HG03039 (cell line): ENCODE measurements around the gene MRNIP.

Experiments used
- ATAC-seq: cut with Tn5 transposase; IDR thresholded peaks from one replicate; pipeline ENCODE4 v1.9.1; 2021; ENCODE audit warnings: mild to moderate bottlenecking, moderate library complexity; ENCODE audit not compliant: unreplicated experiment

Gene MRNIP

GRCh38 chr5:179805529-179806249 lies 52.9 kb downstream of the MRNIP start:
- peak; percentile 14 for ATAC-seq

- no peak for ATAC-seq
Observed at GRCh38 chr5:179805070-179805528, 53.5 kb downstream of the MRNIP start.

DNA sequence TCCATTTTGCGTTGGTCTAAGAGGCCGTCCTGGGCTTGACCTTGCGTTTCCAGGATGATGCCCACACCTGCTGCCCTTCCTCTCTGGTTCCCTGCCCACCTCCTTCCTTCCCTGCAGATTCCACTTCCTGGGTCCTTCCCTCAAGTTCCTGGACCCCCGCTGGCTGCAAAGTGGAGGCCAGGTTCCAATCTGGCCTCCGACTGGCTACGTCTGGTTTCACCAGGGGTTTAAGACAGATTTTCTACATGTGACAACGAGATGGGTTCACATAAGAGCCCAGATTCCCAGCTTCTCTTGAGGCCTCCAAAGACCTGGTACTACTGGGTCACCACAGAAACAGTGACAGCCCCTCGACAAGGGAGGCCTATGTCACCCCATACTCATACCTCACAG lies 54.1 kb downstream of the MRNIP start:
- ATAC-seq, result no peak

DNA sequence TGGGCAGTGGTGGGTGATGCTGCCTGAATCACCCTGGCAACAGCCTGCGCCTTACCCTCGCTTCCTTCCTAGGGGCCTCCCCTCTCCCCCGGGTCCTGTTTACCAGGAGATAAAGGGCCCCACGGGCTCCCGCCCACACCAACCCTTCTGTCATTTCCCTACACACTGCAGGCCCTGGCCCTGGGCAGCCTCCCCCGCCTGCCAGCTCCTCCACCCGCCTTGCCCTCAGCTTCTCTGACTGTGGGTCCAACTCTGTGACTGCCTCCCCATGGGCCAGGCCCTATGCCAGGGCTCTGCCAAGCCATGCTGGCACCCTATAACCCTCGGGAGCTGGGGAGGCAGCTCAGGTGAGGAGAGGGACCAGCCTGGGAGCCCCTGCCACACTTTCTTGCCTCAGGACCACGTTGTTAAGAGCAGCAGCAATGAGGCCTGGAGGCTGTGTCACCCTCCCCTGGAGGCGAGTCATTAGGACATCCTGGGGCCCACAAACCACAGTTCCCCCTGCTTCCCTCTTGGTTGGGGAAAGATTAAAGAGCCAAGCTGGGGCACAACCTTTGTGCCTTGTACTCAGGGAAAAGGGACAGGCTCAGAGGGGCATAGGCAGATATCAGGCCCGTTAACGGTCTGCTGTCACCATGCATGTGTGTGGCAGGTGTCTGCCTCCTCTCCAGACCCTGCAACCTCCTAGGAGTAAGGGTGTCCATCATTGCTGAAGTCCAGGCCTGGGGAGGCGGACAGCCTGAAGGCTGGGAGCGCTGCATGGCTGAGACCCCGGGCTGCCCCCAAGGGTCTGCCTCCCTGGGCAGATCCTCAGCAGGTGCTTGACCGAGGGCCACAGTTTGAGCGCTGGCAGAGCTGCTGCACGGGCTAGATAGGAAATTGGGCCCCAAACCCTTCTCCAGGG lies 54.7 kb downstream of the MRNIP start:
- ATAC-seq, result no peak

GRCh38 chr5:179802950-179803562 lies 55.6 kb downstream of the MRNIP start:
- no peak for ATAC-seq

- ATAC-seq, result no peak
Observed at GRCh38 chr5:179802207-179802883, 56.3 kb downstream of the MRNIP start.

DNA sequence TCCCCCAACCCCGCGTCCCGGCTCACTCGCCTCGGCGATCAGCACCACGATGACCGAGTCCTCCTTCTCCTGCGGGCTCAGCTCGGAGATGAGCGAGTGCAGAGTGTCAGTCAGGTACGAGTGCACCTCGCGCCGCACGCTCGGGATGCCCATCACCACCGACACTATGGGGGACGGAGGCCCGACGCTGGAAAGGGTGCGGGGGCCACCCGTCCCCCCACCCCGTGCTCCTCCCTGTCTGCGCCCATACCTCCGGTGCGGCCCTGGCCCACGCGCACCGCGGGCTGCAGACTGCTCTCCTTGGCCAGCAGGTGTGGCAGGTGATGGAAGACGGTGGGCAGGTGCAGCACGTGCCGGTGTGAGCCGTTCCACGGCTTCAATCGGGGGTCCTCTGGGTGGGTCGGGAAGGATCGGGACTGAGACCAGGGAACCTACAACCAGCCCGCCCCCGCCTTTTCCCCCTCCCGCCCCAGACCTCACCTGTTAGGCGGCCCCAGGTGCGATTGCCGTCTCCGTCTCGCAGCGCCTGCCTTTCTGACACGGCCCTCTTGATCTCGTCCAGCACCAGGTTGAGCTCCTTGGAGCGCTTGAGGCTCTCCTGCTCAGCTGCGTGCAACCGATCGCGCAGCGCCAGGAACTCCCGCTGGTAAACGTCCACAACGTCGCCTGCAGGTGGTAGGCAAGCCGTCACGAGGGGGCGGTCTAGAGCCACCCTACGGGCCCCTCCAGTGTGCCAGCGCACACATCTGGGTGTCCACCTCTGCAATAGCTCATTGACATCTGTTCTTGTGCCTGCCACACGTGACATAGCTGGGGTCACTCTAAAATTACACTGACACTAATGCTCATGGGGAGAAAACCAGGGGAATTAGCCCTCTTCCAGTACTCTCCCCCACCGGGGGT lies 57.1 kb downstream of the MRNIP start:
- no peak for ATAC-seq

- ATAC-seq, result no peak
Observed at GRCh38 chr5:179800696-179801201, 57.9 kb downstream of the MRNIP start.

DNA sequence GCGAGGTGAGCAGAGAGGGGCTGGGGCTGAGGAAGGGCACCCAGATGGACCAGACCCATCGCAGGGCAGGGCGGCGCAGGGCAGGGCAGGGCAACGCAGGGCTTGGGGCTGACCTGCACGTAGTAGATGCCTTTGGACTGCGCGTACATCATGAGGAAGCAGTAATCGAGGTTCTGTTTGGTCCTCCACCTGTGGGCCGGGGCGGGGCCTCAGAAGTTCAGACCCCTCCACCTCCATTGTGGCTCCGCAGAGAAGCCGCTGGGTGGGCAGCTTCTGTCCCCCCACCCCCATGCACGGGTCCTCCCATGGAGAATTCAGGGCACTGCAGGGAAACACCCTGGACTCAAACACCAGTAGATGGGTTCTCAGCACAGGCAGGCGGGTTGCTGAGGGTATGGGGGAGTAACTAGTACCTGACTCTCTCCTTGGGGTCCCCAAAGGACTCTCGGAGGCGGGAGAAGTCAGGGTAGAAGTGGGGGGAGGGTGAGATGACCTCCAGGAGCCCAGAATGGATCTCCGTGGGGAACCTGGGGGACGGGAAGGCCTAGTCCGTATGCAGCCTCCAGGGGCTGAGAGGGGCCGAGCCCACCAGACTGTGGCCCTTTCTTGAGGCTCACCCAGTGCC lies 58.4 kb downstream of the MRNIP start:
- no peak for ATAC-seq

DNA sequence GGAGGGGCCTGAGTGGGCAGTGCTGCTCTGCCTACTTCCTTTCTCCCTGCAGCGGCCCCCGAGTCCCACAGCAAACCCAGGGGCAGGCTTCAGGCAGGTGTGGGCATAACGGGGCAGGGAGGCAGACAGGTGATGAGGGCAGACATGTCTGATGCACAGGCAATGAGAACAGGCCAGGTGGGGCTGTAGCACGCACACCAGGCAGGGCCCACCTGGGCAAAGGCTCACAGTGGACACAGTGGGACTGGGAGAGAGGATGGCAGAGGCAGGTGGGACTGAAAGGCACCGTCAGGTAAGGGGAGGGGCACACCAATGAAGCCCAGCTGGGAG lies 59.0 kb downstream of the MRNIP start:
- no peak for ATAC-seq

GRCh38 chr5:179798771-179799643 lies 59.6 kb downstream of the MRNIP start:
- ATAC-seq, result no peak

DNA sequence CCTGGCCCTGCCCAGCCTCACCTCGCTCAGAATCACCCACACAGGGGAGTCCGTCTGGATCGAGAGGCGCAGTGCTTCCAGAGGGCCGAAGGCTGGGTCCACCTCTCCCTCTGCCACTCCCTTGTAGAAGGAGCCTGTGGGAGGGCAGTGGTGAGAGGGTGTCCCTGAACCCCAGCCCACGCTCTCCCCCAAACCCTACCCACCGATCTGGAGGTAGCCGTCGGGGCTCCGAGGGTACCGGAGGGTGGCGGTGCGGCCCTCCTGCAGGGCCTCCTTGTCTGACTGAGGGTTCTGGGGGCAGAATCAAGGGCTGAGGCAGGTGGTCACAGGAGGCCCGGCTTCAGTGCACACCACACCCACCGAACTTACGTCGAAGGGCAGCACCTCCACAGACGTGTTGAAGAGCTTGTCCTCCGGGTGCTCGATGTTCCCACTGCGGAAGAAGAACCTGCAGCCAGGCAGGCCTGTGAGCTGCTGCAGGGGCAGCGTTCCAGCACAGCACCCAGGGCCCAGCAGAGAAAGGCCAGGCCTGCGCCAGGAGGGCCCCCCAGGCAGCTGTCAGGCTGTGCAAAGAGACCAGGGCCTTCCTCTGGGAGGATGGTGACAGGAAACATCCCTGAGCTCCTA lies 60.4 kb downstream of the MRNIP start:
- no peak for ATAC-seq

DNA sequence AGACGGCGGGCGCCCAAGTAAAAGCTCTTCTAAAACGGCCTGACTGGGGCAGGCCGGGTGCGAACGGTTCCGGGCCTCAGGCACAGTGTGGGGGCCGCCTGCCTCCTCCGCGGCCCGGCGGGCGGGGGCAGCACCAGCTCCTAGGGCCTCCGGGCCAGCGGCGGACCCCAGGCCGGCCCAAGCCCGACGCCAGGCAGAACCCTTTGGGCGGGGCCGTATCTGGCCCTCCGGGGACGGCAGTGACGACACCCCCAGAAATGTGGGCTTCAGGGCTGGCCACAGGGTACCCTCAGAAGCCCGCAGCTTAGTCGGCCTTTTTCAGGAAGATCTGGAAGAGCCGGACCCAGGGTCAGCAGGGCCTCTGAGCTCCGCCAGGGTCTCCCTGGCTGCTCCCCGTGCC lies 60.9 kb downstream of the MRNIP start:
- no peak for ATAC-seq

DNA sequence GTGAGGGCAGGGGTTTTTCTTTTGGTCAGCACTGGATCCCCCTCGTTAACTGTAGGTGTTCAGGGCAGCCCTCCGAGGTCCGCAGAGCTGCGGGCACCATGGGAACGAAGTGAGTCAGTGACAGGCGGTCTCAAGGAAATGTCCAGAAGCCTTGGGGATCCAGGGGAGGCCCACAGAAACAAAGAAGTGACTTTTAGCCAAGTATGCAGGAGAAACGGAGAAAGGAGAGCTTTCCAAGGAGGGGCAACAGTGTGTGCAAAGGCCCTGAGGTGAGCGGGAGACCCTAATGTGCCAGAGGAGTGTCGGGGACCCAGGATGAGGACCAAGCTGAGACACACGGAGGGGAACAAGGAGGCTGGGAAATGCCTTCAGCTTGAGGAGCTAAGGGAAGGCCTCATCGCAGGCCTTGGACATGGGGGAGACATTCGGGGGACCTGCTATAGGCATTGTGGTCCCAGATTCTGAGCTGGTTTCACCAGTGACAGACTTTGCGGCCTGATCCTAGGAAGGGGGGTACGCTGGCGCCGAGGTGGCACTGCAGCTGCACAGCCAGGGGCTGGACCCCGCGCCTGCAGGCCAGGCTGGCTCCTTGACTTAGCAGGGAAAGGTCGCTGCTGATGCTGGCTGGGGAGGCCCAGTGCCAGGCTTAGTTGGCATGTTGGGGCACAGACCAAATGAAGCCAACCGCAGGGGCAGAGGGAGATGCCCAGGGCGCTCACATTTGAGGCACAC lies 61.6 kb downstream of the MRNIP start:
- ATAC-seq, result no peak

- peak; percentile 64 for ATAC-seq
Observed at GRCh38 chr5:179795863-179796833, 62.5 kb downstream of the MRNIP start.
